Ramos (cell line): ENCODE measurements around the gene ZNF836.

ENCODE experiments used
- in situ Hi-C: fragments of 300-500 bp; cut with MboI; formaldehyde crosslinking; loops from one replicate; pipeline ENCODE4 v1.14.3; 2022; ENCODE audit warnings: low sequenced_read_pairs; ENCODE audit not compliant: unreplicated experiment

Gene ZNF836

DNA sequence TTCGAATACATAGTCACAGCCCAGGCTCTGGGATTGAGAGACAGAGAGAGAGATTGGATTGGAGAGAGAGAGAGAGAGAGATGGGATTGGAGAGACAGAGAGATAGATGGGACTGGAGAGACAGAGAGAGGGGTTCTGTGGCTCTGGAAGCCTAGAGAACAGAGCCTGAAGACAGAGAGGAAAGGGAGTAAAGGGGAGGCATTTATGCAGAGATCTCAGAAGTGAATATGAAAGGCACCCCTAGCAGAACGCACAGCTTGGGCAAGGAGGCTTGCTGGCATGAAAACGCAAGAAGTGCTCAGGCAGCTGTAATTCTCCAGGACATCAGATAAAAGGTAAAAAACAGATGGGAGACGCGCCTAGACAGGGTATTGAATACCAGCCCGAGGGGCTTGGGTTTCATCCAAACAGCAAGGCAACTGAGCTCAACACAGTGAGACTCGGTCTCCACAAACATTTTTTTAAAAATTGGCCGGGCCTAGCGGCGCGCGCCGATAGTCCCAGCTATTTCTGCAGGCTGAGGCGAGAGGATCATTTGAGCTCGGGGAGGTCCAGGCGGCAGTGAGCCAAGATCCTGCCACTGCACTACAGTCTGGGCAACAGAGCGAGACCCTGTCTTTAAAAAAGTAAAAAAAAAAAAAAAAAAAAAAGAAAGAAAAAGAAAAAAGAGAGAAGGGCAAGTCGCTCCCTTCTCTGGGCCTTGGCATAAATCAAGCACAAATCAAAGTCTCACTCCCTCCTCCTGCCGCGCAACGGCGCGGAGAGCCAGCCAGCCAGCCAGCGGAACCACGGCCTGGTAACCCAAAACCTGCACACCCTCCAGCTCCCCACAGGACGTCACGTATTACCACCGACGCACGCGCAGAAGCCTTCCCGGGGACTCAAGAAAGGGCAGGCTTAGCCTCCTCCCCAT lies 17.7 kb upstream of the ZNF836 start:
- in situ Hi-C loops = no loop called here

GRCh38 chr19:52187407-52187806 lies 16.0 kb upstream of the ZNF836 start:
- in situ Hi-C loops = no loop called here

DNA sequence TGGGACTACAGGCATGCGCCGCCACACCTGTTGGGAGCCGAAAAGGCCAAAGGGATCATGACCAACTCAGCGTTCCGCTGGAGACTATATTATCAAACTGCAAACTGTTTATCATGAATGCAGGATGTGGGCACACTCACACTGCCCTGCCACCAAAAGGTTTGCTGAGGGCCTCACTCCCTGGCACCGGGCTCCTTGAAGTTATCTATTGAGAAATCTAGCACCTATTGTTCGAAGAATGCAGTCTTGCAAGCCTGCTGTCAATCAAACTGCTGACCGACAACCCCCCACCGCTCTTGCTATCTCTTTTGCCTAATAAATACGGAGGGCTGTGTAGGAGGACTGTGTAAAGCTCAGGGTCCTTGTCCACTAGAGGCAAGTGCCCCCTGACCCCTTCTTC lies 5.2 kb upstream of the ZNF836 start:
- in situ Hi-C loops = no loop called here

GRCh38 chr19:52172347-52172746 lies 926 bp upstream of the ZNF836 start:
- in situ Hi-C loops = no loop called here

GRCh38 chr19:52170863-52171320 lies 529 bp downstream of the ZNF836 start:
- in situ Hi-C loops = no loop called here

DNA sequence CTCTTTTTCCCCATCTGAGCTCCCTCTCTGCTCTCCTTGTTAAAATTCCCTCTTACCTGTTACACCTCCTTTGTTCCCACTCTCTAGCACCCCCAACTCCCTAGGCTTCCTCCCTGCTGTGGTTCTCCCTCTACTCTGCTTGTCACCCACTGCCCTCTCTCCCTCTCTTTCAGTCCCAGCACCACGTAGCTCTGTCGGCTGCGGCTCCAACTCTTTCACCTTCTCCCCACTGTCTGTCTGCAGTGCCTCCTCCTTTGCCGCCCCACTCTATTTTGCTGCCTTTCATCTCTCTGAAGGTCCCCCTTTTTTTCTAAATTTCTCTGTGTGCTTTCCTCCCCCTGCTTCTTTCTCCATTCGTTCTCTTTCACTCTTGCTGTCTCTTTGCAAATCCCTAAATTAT lies 1.1 kb downstream of the ZNF836 start:
- in situ Hi-C loops = no loop called here

DNA sequence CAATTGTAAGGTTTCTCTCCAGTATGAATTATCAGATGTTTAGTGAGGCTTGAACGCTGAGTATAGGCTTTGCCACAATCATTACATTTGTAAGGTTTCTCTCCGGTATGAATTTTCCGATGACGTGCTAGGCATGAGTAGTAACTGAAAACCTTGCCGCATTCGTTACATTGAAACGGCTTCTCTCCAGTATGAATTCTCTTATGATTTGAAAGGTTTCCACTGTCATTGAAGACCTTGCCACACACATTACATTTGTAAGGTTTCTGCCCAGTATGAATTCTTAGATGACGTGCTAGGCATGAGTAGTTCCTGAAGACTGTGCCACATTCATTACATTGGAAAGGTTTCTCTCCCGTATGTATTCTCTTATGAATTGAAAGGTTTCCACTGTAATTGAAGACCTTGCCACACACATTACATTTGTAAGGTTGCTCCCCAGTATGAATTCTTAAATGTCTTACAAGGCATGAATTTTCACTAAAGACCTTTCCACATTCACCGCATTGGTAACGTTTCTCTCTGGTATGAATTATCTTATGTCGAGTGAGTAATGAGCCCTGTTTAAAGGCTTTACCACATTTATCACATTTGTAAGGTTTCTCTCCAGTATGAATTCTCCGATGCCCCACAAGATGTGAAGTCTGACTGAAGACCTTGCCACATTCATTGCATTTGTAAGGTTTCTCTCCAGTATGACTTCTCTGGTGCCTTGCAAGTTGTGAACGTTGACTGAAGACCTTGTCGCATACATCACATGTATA lies 15.6 kb downstream of the ZNF836 start:
- in situ Hi-C loops = no loop called here

DNA sequence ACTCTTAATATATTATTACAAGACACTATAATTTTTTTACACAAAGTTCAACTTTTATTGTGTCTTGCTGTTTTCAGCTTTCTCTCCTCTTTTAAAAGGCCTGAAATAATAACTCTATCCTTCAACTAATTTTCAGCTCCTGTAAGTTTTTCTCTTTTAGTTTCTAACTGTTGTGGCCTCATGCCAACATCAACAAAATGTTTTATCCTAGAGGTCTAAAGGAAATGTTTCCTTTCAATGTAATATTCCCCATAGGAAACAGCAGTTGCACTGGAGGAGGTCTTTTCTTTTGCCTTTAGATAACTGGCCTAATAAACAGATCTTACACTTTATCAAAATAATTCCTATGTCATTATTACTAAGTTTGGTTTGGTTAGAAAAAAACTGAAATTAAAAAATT lies 23.2 kb downstream of the ZNF836 start:
- in situ Hi-C loops = loop anchor here (10.0 kb wide), 1 partner anchor 87 kb away; no protein-coding TSS in a partner anchor

DNA sequence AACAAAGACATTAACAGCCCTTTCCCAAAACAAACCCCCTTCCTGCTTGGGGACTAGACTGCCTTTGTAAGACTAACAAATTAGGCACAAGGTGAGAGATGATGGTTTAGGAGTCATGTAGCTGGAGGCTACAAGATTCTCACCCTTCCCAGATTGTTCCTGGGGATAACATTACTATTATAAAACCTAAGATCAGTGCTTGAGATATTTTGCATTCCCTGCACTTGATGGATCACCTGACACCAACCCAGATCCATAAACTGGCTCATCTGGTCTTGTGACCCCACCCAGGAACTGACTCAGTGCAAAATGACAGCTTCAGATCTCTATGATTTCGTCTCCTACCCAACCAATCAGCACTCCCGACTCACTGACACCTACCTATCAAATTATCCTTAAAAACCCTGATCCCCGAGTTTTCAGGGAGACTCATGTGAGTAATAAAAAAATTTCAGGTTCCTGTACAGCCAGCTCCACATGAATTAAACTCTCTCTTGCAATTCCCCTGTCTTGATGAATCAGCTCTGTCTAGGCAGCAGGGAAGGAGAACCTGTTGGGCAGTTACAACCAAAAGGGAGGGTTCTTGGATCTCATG lies 29.3 kb downstream of the ZNF836 start:
- in situ Hi-C loops = loop anchor here (10.0 kb wide), 1 partner anchor 93 kb away; no protein-coding TSS in a partner anchor

- in situ Hi-C loops = loop anchor here (10.0 kb wide), 1 partner anchor 94 kb away; no protein-coding TSS in a partner anchor
Observed at GRCh38 chr19:52141203-52141602, 30.2 kb downstream of the ZNF836 start.

- in situ Hi-C loops = loop anchor here (10.0 kb wide), 1 partner anchor 95 kb away; no protein-coding TSS in a partner anchor
Observed at GRCh38 chr19:52140032-52140710, 31.2 kb downstream of the ZNF836 start.

DNA sequence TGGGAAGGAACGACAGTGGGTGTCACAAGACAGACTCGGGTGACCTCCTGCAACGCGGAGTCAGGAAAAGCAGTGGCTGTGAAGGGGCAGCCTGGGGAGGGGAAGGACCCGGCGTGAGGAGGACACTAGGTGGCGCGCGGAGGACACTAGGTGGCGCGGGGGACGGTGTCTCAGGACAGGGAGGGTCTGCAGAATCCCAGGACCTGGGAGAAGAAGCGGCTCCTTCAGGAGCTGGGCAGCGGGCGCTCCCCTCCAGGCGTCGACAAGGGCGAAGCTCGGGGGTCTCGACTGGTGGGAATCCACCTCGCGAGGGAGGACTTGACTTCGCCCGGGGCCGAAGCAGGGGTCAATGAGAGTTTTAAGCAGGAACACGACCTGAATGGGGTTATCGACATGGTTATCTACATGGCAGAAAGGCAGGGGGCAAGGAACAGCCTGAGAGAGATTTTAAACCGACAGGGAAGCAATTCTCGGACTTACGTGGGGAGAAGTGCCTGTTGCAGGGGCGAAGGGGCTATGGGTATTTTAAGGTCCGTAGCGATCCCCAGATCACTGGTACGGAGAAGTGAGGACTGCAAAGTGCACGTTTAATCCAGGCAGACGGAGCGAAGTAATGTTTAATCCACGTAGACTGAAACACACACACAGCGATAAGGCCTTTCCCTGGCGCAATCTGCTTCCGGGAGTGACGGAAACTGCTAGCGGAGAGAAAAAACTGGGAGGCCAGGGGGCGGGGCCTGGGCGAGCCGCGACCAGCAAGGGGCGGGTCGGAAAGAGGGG lies 32.0 kb downstream of the ZNF836 start, which contains the start of gene ZNF616:
Gene ZNF616, minus strand, starts transcription at position 687 of the 780 bp plus-strand sequence. CDS start 9,426 bp downstream, outside the sequence.
- in situ Hi-C loops = loop anchor here (10.0 kb wide), 1 partner anchor 95 kb away; no protein-coding TSS in a partner anchor

DNA sequence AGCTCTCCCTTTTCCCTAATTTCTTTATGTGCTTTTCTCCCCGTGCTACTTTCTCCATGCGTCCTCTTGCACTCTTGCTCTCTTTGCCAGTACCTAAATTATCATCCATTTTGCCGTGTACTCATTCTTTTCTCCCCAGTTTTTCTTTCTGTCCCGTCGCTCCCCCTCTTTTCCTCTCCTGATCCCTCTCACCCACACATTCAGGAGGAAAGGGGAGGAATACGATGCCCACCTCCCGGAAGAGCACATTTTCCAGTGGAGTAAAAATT lies 32.5 kb downstream of the ZNF836 start:
- in situ Hi-C loops = no loop called here

DNA sequence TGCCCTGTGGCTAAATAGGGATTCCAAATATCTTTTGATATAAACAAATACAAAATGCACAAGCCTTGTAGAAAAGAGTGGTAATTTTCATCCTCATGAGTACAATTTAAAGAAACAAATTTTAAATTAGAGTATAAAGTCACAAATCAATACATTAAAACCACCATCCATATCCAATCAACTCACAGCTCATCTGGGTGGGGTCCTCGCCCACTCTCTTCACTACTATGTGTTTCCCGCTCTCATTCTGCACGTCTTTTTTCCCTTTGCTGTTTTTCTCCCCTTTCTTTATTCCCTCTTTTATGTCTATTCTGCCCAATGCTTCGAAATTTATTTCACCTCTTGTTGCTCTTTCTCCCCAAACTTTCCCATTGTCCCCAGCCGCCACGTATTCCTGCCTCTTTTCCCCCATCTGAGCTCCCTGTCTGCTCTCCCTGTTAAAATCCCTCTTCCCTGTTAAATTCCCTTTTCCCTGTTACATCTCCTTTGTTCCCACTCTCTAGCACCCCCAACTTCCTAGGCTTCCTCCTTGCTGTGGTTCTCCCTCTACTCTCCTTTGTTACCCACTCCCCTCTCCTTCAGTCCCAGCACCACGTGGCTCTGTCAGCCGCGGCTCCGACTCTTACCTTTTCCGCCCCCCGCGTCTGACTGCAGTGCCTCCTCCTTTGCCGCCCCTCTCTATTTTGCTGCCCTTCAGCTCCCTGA lies 33.0 kb downstream of the ZNF836 start:
- in situ Hi-C loops = no loop called here

DNA sequence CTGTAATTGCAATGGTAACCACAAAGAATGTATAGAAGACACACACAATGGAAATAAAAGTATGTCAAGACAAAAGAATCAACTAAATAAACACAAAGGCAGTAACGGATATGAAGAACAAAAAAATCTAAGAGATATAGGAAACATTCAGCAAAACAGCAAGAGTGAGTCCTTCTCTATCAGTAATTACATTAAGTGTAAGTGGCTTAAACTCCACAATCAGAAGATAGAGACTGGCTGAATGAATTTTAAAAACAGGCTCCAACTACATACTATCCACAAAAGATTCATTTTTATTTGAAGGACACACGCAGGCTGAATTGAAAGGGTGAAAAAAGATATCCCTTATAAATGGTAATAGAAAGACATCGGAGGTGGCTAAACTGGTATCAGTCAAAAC lies 51.1 kb downstream of the ZNF836 start:
- in situ Hi-C loops = no loop called here

- in situ Hi-C loops = no loop called here
Observed at GRCh38 chr19:52115526-52116053, 55.8 kb downstream of the ZNF836 start.

GRCh38 chr19:52114691-52115090 lies 56.7 kb downstream of the ZNF836 start:
- in situ Hi-C loops = no loop called here

- in situ Hi-C loops = no loop called here
Observed at GRCh38 chr19:52112624-52113023, 58.8 kb downstream of the ZNF836 start.
